GM19455 (cell line): ENCODE results near the gene ZNF112.

Source experiments
- ATAC-seq: cut with Tn5 transposase; IDR thresholded peaks from one replicate; pipeline ENCODE4 v1.9.1; 2021; ENCODE audit not compliant: unreplicated experiment

The ZNF112 gene

GRCh38 chr19:44284968-44285367 lies 71.5 kb downstream of the ZNF112 start:
- no peak for ATAC-seq

- no peak for ATAC-seq
Measured at GRCh38 chr19:44282846-44283245, 73.6 kb downstream of the ZNF112 start.

- ATAC-seq = no peak
Measured at GRCh38 chr19:44280916-44281315, 75.6 kb downstream of the ZNF112 start.

GRCh38 chr19:44278181-44278690 lies 78.2 kb downstream of the ZNF112 start:
- no peak for ATAC-seq

- ATAC-seq = no peak
Measured at GRCh38 chr19:44277331-44277730, 79.1 kb downstream of the ZNF112 start.
